GM21737 (cell line): Measurements from ENCODE around the gene ARMC6.
A peak's percentile ranks its signal among the peaks of the same experiment; 100 is the strongest.

Experiments used
- ATAC-seq: cut with Tn5 transposase; IDR thresholded peaks from one replicate; pipeline ENCODE4 v1.9.1; 2021; ENCODE audit warnings: mild to moderate bottlenecking, moderate library complexity; ENCODE audit not compliant: unreplicated experiment

Gene ARMC6

DNA sequence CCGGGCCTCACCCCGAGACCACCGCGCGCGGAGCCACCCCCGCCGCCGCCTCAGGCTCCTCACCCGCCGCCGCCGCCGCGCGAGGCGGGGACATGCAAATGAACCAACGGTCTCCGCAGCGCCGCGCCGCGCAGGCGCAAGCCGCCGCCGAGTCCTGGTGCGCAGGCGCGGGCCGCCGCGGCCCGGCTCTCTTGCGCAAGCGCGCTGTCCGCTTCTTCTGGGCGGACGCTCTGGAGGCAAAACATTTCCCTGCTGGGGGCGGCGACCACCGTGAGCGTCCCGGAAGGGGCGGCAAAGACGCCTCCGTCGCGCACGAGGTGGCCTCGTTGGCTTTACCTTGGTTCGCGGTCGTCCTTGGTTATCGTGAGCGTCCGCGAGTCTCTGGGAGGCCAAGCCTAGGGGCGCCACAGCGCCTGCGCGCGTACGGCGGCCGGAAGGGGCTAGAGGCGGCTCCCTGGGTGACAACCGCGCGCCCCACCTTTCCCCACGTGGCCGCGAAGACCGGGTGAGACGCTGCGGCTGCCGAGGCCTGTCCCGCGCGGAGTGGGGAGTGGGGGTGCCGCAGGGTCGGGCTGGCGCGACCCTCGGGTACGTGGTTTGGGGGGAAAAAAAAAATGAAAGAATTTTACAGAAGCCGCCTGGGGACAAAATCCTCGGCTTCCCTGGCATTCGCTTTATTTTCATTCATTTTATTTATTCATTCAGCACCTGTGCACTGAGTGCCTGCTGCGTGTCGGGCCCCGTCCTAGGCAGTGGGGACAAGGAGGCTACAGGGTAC lies at the start of gene ARMC6, which contains the start of gene SUGP2:
ARMC6 (plus strand) TSS at position 178 of the 778 bp plus-strand sequence. CDS start 607 bp downstream, outside the sequence.
SUGP2 (minus strand) TSS at position 92 of the 778 bp plus-strand sequence. CDS start 2,446 bp downstream, outside the sequence.
- peak; percentile 59 for ATAC-seq

DNA sequence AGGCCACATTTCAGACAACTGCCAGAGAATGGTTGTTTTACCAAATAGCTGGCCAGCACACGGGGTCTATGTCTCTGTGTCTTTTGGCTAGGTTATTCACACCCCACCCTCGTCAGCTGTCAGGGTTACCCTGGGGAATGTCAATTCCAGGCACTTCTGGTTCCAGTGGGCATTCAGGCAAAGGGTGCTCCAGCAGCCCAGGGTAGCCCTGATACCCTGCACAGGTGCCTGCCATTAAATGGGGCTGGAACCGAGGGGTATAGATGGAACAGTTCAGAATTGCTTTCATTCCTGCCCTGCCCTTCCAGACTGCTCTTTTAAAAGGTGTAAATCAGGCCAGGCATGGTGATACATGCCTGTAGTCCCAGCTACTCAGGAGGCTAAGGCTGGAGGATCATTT lies 49.2 kb upstream of the ARMC6 start:
- ATAC-seq, result no peak

- ATAC-seq, result no peak
Measured at GRCh38 chr19:18985257-18985656, 48.1 kb upstream of the ARMC6 start.

- ATAC-seq, result no peak
Measured at GRCh38 chr19:18987456-18987855, 45.9 kb upstream of the ARMC6 start.

- no peak for ATAC-seq
Measured at GRCh38 chr19:18989316-18989715, 44.1 kb upstream of the ARMC6 start.

- ATAC-seq, result no peak
Measured at GRCh38 chr19:18990128-18990708, 43.2 kb upstream of the ARMC6 start.

DNA sequence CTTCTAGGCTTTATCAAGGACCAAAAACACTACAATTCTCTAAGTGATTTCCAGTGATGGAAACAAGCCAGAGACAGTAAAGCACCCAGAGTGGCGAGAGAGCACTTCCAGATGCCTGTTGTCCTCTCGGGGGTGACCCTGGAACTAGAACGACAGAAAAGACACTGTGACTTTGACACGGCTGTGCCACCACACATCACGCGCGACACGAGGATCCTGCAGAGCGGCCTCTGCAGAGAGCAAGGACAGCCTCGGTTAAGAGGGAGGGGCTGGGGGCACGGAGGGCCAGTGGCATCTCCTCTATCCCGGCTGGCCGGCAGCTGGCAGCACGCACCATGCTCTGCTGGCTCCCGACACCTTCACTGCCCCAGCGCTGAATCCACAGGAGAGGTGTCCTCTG lies 42.4 kb upstream of the ARMC6 start:
- ATAC-seq, result no peak

DNA sequence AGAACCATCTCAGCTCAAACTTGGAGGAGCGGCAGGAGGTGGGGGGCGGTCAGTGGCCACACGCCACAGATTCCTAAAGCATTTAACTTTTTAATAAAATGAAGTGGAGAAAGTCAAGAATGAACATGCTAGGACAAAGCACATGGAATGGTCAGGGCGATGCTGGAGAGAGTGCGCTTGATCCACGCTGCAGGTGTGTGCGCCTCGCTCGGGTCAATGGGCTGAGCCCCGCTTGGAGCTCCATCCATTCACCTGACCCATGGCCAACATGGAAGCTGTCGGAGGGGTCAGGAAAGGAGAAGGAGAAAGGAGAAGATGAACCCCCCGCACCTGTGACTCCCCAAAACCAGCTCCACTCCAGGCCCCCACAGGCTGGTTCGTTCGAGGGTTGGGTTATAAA lies 41.9 kb upstream of the ARMC6 start:
- ATAC-seq, result no peak

GRCh38 chr19:18992696-18993095 lies 40.7 kb upstream of the ARMC6 start:
- no peak for ATAC-seq

DNA sequence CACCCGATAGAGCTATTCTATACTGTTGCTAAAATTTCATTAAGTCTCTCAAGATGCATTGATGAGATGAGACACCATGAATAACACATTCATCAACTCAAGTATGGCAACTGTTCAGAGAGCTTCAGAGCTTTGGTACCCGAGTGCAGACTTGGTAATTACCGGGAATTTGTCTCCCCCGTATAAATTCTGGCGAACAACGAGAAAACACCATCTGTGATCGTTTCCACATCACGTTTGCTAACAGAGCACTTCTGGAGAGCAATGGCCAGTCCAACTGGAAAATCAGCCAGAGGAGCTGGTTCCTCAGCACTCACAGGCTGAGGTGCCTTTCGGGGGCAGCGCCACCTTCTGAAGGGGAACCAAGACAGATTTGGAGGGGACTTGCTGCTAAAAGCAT lies 40.3 kb upstream of the ARMC6 start:
- ATAC-seq, result no peak

- no peak for ATAC-seq
Measured at GRCh38 chr19:18995804-18996241, 37.6 kb upstream of the ARMC6 start.

GRCh38 chr19:18996351-18996750 lies 37.1 kb upstream of the ARMC6 start:
- ATAC-seq, result no peak

DNA sequence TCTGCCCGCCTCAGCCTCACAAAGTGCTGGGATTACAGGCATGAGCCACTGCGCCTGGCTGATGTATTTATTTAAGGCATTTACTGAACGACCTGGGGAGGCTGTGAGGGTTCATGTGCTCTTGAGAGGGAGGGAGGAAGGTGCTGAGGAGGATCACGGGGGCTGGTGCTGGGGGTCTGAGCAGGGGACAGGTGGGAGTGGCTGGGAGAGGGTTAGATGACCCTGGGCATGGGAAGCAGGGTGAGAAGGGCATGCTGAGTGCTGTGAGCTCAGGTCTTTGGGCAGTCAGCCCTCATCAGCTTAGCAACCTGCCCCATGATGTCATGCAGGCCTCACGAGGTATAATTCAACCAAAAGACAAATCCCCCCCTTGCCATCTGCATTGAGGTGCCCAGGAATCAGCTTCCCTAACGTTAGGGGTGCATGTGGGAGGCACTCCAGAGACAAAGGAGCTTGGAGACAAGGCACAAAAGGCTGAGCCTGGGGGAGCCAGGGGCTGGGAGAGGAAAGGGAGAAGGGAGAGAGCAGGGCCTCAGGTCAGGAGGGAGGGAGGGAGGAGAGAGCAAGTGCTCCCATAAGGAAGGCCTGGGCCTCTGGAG lies 36.5 kb upstream of the ARMC6 start:
- no peak for ATAC-seq

DNA sequence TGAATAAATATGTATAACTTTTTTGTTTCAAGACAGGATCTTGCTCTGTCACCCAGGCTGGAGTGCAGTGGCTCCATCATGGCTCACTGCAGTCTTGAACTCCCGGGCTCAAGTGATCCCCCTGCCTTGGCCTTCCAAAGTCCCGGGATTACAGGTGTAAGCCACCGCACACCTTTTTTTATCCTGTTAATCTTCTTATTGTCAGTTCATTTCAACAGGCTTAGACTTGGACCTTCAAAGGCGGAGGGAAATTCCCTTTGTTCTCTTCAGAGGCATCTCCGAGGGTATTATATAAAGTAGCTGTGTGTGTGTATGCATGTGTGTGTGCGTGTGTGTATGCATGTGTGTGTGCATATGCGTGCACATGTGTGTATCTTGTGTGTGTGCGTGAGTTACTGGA lies 35.1 kb upstream of the ARMC6 start:
- ATAC-seq, result no peak

- ATAC-seq, result no peak
Measured at GRCh38 chr19:18999016-18999758, 34.2 kb upstream of the ARMC6 start.

GRCh38 chr19:18999896-19000620 lies 33.3 kb upstream of the ARMC6 start:
- no peak for ATAC-seq

DNA sequence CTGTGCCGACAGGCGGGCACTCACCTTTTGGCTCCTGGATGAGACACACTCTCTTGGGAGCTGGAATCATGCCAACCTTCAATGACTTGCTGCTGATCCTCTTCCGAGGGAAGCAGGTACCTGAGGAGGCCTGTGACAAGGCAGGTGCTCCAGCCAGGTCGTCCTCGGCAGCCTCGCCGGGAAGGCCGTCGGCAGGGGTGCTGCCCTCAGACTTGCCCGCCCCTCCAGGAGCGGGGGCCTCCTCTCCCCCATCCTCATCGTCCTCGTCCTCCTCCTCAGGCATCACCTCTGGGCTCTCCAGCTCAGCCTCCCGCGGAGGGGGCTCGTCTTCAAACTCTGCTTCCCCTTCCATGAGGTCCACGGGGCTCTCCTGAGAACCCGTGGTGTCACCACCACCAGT lies 29.3 kb upstream of the ARMC6 start:
- ATAC-seq, result no peak

GRCh38 chr19:19006213-19006612 lies 27.2 kb upstream of the ARMC6 start:
- no peak for ATAC-seq

DNA sequence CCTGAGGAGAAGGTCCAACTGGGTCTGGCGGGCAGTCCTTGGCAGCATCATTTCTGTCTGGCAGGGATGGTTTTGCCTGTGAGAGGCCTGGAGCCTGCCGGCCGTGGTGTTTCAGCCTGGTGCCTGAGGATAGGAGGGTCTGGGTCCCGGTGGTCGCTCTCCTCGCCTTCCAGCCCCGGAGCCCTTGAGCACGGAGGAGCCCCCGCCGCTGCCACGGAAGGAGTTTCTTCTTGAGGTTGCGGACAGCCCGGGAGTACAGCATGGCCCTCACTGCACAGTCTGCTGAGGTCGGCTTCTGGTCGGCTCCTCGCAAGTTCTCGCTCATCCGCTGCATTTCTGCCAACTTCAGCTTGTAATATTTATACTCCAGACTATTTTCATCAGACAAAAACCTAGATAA lies 23.5 kb upstream of the ARMC6 start:
- no peak for ATAC-seq

- no peak for ATAC-seq
Measured at GRCh38 chr19:19010551-19010950, 22.9 kb upstream of the ARMC6 start.

DNA sequence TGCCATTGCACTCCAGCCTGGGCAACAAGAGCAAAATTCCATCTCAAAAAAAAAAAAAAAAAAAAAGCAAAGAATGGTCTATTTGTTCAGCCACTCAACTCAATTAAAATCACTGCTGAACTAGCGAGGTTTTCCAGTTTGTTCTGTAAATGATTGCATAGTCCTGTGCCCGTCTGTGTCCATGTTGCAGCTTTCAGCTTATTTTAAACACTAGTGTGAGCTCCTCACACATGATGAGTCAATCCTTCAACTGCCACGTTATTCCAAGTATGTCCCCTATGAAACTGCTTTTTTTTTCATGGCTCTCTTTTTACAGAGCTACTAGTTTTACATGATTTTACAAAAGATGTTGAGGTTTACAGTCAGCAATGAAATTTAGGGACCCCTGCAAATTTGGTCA lies 12.3 kb upstream of the ARMC6 start:
- no peak for ATAC-seq
